Kidney epithelial cell (primary cell): Measurements from ENCODE around the gene LDB2. TPM values are rescaled to one million over a fixed set of nuclear protein-coding genes. Genes with fewer than 3 reads are reported as not detected.

Source experiments
- DNase-seq: peaks from one replicate; pipeline ENCODE4 v3.0.0-alpha.2; 2010; ENCODE audit warnings: low read depth
- H3K27me3 ChIP-seq: 2 replicates; pipeline ENCODE4 v1.6.0; 2011; ENCODE audit warnings: low read length; ENCODE audit not compliant: control insufficient read depth, insufficient read depth
- H3K36me3 ChIP-seq: 2 replicates; pipeline ENCODE4 v1.5.1; 2011; ENCODE audit warnings: low read length; ENCODE audit not compliant: control insufficient read depth, insufficient read depth
- H3K4me3 ChIP-seq: 2 replicates; pipeline ENCODE4 v1.5.1; 2011; ENCODE audit warnings: low read depth, mild to moderate bottlenecking, control low read depth, low read length
- CTCF ChIP-seq: IDR thresholded peaks from 2 replicates; pipeline ENCODE4 v1.5.1; 2011; ENCODE audit warnings: mild to moderate bottlenecking, moderate library complexity, low read length, control low read depth, inconsistent platforms; ENCODE audit not compliant: insufficient read depth, poor library complexity, severe bottlenecking
- total RNA-seq: library from RNA; depleted of rRNA; stranded (reverse); fragments of >200 nt; gene quantifications from 2 replicates; pipeline ENCODE4 v1.2.3, GENCODE V29; 2015

LDB2 gene
- total RNA-seq, 1 donor from 2014 or later = 0.46 TPM

DNA sequence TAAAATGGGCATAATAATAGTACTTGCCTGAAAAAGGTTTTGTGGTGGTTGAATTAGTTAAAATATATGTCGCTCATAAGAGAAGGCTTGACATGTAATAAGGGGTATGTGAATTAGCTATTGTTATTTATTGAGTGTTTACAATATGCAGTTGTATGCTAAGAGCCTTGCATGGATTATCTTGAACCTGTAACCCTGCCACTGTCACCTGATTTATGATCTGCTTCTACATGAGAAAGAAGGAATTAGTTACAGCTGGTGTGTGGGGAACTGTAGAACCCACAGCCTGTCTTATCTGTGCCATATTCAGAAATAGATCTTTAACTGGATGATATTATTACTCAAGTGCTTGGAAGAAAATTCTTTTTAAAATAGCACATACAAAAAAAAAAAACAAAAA is 227.7 kb downstream of the LDB2 start:
- H3K4me3 ChIP-seq = no peak overlapping the region
- TF ChIP-seq CTCF = no peak
- H3K36me3 ChIP-seq = no peaks in the 10 kb centered on the region
- no peaks in the 10 kb centered on the region for H3K27me3 ChIP-seq
- DNase-seq = no peak

- DNase-seq = no peak
- Histone ChIP-seq H3K4me3 (no peak overlapping the region), H3K27me3 (no peaks in the 10 kb centered on the region), H3K36me3 (no peaks in the 10 kb centered on the region)
- TF ChIP-seq CTCF = no peak
Measured at GRCh38 chr4:16669036-16669435, 229.4 kb downstream of the LDB2 start.

DNA sequence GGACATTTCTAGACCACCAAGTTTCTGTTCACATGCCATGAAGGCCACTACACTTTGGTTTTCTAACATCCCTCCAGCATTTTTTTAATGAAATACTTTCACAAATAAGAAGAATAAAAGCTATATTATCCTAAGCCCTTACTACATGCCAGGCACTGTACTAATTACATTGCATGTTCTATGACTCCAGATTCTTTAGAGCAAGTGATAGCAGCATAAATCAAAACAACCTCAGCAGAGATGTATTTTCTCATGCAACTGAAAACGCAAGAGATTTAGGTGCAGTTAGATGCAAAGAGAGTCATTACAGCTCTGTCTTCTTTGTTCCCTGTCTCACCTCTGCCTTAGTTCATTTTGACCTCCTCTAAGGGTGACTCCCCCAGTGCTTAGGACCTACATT is 230.0 kb downstream of the LDB2 start:
- H3K27me3 ChIP-seq = no peaks in the 10 kb centered on the region
- no peak for DNase-seq
- TF ChIP-seq CTCF = no peak
- no peak overlapping the region for H3K4me3 ChIP-seq
- no peaks in the 10 kb centered on the region for H3K36me3 ChIP-seq

DNA sequence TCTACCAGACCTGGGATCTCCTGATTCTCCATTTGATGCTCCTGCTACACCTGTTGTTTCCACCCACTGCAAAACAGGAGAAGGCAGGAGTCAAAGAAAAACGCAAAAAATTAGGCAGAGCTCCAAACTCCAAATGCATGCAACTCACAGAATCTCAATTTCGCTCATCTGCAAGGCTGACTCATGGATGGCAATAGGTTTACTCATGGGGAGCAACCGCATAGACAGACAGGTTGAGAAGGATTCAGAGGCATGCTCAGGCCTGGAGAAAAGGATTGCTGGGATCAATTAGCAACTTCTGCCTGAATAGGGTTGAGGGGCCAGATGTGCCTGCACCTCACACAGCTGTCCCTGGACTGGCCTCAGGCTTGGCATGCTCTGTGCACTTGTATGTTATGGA is 231.0 kb downstream of the LDB2 start:
- TF ChIP-seq CTCF = no peak
- no peak for DNase-seq
- H3K36me3 ChIP-seq = no peaks in the 10 kb centered on the region
- H3K4me3 ChIP-seq = no peak overlapping the region
- no peaks in the 10 kb centered on the region for H3K27me3 ChIP-seq

DNA sequence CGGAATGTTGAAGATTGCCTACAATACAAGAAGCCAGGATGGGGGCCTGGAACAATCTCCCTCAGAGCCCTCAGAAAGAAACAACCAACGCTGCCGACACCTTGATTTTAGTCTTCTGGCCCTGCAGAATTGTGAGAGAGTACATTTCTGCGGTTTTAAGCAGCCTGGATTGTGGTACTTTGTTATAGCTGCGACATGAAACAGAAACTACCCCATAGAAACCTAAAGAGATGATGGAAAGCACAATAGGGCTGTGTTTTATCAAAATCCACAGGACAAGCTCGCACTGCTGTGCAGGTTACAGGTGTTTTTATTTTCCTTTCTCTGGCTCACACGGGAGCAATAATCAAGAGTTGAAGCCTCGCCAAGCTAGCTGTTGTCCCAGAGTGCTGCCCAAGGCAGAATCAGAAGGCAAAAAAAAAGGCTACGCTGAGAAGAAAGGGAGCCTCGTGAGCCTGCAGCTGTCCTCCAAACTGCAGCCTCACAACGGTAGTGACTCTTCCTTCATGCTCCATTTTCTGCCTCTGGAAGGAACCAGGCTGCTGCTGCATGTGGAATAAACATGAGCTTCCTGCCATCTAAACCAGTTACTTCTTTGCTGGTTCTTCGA is 232.4 kb downstream of the LDB2 start:
- TF ChIP-seq CTCF = no peak
- H3K27me3 ChIP-seq = no peaks in the 10 kb centered on the region
- H3K36me3 ChIP-seq = no peaks in the 10 kb centered on the region
- DNase-seq = no peak
- no peak overlapping the region for H3K4me3 ChIP-seq

GRCh38 chr4:16663732-16664131 is 234.7 kb downstream of the LDB2 start:
- DNase-seq = no peak
- Histone ChIP-seq H3K4me3 (no peak overlapping the region), H3K36me3 (no peaks in the 10 kb centered on the region), H3K27me3 (no peaks in the 10 kb centered on the region)
- TF ChIP-seq CTCF = no peak
